Measurements from ENCODE around the gene SRC. TPM values are rescaled to one million over a fixed set of nuclear protein-coding genes. Genes with fewer than 3 reads are reported as not detected.

SRC gene
- polyA plus RNA-seq, 1 experiment = 35.4 TPM

GRCh38 chr20:37381621-37382471 lies 35.9 kb downstream of the SRC start:
- DNase-seq (ENCODE audit: low read depth) = no peak
- Histone ChIP-seq H3K27me3 (ENCODE audit: control insufficient read depth, insufficient read depth, low read length) (no peaks in the 10 kb centered on the region), H3K4me3 (ENCODE audit: low read depth, low read length) (no peak overlapping the region), H3K36me3 (ENCODE audit: control insufficient read depth, insufficient read depth, low read length) (peaks cover 32% of the 10 kb centered on the region)
- POLR2A ChIA-PET = no interaction called here
- TF ChIP-seq CTCF (IDR thresholded peaks at IDR 0.05; ENCODE audit: insufficient read depth, low read depth, low read length) = no peak
- CTCF ChIA-PET = interaction anchor here (1.2 to 11.1 kb wide), 2 partner anchors 29 to 101 kb away, joined by 3 to 173 read pairs; no protein-coding TSS in a partner anchor

DNA sequence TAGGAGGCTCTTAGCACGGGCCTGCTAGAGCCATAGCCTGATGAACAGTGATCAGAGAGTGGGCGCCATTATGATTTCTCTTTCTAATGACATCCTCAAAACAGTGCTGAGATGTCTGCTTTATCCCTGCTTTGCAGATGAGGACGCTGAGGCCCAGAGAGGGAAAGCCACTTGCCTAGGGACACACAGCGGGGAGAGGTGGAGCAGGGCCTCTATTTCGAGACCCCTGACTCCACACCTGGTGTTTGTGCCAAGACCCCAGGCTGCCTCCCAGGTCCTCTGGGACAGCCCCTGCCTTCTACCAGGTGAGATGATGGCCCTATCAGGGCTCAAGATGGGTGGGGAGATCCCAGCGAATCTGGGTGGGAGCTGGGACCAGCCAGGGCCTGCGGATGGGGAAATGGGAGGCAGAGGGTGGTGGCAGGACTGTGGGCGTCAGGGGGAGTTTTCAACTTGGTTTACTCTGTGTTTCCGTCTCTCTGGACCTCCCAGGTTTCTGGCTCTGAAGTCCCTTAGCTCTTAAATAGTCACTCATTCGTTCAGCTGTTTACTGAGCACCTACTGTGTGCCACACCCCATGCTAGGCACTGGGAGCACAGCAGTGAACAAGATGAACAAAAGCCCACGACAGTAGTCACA lies 36.7 kb downstream of the SRC start:
- Histone ChIP-seq H3K36me3 (ENCODE audit: control insufficient read depth, insufficient read depth, low read length) (peaks cover 33% of the 10 kb centered on the region), H3K27me3 (ENCODE audit: control insufficient read depth, insufficient read depth, low read length) (no peaks in the 10 kb centered on the region), H3K4me3 (ENCODE audit: low read depth, low read length) (no peak overlapping the region)
- ChIA-PET CTCF (interaction anchor here (0.7 to 11.1 kb wide), 4 partner anchors 101 to 631 kb away, joined by 3 to 173 read pairs (median 3); no protein-coding TSS in a partner anchor), POLR2A (no interaction called here)
- TF ChIP-seq CTCF (IDR thresholded peaks at IDR 0.05; ENCODE audit: insufficient read depth, low read depth, low read length) = no peak
- DNase-seq (ENCODE audit: low read depth) = no peak

GRCh38 chr20:37383229-37383989 lies 37.5 kb downstream of the SRC start:
- no peak for DNase-seq (ENCODE audit: low read depth)
- CTCF ChIA-PET = interaction anchor here (0.7 to 11.1 kb wide), 11 partner anchors 35 to 630 kb away, joined by 3 to 173 read pairs (median 3); no protein-coding TSS in a partner anchor
- no peak for TF ChIP-seq CTCF (IDR thresholded peaks at IDR 0.05; ENCODE audit: insufficient read depth, low read depth, low read length)
- POLR2A ChIA-PET = no interaction called here
- peaks cover 33% of the 10 kb centered on the region for H3K36me3 ChIP-seq (ENCODE audit: control insufficient read depth, insufficient read depth, low read length)
- no peaks in the 10 kb centered on the region for H3K27me3 ChIP-seq (ENCODE audit: control insufficient read depth, insufficient read depth, low read length)
- H3K4me3 ChIP-seq (ENCODE audit: low read depth, low read length) = no peak overlapping the region

GRCh38 chr20:37384683-37385174 lies 38.8 kb downstream of the SRC start:
- CTCF ChIA-PET = interaction anchor here (0.6 to 11.1 kb wide), 28 partner anchors 9 to 189 kb away, joined by 3 to 173 read pairs (median 4); partner anchors contain the start of gene BLCAP
- H3K36me3 ChIP-seq (ENCODE audit: control insufficient read depth, insufficient read depth, low read length) = peaks cover 39% of the 10 kb centered on the region
- no peak for DNase-seq (ENCODE audit: low read depth)
- POLR2A ChIA-PET = no interaction called here
- H3K27me3 ChIP-seq (ENCODE audit: control insufficient read depth, insufficient read depth, low read length) = no peaks in the 10 kb centered on the region
- no peak overlapping the region for H3K4me3 ChIP-seq (ENCODE audit: low read depth, low read length)
- peak; percentile 82 for TF ChIP-seq CTCF (IDR thresholded peaks at IDR 0.05; ENCODE audit: insufficient read depth, low read depth, low read length)
